KG1 (cell line): ENCODE data around the gene CPNE5.

ENCODE experiments used
- DNase-seq: peaks from one replicate; lab custom pipeline; 2025; lab: John Stamatoyannopoulos, UW

Gene CPNE5

DNA sequence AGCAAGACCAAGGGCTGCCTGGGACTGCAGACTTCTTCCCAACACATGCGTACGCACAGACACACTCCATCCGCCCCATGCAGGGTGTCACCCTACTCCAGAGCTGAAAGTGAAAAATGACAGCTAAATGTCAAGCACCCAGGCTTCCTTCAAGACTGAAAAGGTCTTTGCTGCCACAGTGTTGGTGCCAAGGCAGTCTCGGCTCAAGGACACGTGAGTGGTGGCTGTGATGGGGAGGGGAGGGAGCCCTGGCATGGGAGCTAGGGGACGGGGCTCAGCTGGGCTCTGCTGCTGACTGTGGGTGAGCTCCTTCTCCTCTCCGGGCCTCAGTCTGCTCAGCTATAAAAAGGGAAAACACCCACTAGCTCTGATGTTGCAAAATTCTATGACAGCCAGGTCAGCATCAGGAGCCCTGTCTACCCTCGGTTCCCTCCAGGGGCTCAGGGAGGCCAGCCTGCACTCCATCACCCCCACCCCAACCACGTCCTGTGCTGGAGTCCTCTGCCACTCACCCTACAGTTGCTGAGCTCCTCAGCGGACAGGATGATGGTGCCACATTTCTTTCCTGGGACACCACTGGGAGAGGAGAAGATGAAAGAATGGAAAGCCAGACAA is 47.6 kb downstream of the CPNE5 start:
- no peak for DNase-seq

DNA sequence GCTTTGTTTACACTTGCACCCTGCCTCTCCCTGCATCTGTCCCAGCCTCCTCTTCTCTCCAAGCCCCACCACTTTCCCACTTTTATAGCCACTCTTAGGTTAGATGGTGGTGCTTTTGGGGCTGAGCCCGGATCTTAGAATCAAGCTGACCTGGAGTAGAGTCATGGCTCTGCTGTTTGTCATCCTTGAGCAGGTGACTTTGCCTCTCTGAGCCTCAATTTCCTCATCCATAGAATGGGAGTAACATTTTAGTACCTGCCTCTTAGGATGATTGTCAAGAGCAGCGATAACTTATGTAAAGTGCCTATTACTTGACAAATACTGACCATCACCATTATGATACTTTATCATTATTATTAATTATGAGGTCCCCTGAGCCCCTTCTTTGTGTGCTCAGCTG is 48.2 kb downstream of the CPNE5 start:
- DNase-seq = no peak

DNA sequence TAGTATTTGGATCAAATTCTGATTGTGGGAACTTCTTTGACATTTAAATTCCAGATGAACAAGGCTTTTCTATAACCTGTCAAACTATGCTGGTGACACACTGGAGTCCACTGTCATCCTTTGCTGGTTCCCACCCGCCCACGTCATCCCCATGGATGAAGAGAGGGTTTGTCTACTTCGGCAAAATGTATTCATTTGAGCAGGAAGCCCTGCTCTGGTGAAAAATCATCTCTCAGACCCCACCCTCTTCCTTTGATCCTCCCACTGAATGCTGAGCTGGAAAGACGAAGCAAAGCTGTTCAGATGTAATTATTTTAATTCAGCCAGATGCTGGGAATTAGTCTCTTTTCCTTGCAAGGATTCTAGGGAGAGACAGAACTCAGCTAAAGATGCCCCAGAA is 50.5 kb downstream of the CPNE5 start:
- no peak for DNase-seq

DNA sequence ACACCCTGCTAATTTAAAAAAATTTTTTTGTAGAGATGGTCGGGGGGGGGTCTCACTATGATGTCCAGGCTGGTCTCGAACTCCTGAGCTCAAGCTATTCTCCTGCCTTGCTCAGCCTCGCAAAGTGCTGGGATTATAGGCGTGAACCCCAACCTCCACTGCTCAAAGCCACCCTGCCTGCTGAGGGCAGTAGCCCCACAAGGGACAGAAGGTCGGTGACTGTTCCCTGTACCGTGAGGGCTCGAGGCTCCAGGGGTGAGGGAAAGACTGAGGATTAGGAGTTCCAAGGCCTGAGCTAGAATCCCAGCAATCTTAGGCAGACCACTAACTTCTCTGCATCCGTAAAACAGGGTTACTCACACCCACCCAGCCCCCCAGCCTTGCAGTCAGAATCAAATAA is 51.1 kb downstream of the CPNE5 start:
- no peak for DNase-seq

DNA sequence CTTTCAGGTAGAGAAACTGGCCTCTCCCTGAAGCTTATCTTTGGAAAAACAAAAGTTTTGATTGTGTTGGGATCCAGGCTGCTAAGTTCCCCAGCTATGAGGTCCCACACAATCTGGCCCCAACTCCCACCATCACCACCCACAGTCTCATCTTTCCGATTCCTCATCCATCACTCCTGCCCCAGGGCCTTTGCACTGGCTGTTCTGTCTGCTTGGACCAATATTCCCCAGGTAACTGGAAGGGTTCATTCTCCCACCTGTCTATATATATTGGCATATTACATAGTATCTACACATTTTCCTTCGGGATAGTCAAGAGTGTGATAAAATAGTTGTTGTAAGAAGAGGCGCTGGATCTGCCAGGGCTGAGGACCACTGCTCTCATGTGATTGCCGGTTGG is 52.0 kb downstream of the CPNE5 start:
- DNase-seq = no peak

DNA sequence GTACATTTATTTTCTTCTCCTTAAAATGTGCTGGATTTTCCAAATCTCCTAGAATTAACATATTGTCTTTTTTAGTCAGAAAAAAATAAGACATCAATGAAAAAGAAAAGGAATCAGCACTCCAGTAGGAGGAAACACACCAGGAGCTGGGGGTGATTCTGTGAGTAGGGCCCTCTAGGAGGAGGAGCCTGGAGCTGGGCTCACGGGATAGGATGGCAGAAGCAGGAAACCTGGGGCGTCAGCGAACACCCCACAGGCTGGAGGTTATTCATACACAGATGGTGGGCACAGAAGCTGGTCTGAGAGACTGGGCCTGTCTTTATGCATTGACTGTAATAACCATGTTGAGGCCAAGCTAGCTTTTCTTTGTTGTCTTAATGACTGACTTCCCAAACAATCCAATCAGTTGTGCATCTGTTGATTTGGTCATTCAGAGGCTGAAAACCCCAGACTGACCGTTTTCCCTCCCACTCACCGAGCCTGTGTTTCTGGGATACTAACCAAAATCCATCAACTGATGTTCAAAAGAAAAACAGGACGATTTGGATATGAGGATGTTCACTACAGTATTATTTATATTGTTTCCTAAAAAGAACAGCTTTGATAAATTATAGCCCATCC is 53.1 kb downstream of the CPNE5 start:
- no peak for DNase-seq

DNA sequence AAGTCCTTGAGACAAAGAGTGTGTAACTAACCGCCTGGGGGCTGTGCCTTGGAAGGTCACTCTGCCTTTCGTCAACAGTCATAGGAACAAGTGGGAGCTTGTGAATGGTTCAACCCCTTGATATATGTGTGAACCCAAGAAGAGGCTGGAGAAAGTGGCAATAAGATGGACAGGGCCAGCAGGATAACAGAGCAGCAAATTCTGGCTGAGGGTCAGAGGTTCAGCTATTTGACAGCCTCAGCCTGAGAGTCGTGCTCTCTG is 54.9 kb downstream of the CPNE5 start:
- no peak for DNase-seq

DNA sequence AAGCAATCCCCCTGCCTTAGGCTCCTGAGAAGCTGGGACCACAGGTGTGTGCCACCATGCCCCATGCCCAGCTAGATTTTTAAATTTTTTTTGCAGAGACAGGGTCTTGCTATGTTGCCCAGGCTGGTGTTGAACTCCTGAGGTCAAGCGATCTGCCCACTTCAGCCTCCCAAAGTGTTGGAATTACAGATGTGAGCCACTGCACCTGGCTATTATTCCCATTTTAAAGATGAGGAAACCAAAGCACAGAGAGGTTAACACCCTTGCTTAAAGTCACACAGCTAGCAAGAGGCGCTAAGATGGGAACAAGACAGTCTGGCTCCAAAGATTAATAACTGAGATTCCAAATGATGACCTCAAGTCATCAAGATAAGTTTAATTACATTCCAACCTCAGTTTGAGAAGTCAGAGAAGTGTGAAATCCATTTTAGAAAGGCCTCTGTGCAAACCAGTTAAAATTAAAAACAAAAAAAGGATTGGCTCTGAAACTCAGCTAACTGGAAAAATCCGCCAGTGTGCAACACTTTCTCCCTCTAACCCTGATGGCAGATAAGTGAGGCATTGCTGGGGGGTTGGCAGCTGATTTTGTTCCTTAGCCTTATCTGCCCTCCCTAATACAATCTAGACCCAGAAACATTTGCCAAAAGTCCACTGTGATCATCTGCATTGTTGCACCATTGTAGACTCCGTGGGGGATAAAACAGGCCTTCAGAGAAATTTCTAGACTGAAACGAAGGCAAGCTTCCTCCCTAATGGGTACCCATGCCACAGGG is 55.5 kb downstream of the CPNE5 start:
- no peak for DNase-seq

DNA sequence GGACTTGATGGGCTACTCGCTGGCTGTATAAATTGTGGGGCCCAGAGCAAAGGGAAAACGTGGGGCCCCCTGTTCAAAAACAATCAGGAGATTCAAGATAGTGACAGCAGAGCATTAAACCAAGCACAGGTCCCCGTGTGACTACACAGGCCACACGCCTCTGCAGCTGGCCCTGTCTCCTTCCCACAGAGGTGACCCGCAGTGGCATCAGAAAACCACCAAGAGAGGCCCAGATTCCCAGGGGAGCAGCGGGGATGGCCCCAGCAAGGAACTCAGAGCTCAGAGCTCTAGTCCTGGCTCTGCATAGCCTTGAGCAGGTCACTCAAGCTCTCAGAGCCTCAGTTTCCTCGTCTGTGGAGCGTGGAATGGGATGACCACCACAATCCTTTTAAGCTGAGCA is 57.6 kb downstream of the CPNE5 start:
- no peak for DNase-seq

DNA sequence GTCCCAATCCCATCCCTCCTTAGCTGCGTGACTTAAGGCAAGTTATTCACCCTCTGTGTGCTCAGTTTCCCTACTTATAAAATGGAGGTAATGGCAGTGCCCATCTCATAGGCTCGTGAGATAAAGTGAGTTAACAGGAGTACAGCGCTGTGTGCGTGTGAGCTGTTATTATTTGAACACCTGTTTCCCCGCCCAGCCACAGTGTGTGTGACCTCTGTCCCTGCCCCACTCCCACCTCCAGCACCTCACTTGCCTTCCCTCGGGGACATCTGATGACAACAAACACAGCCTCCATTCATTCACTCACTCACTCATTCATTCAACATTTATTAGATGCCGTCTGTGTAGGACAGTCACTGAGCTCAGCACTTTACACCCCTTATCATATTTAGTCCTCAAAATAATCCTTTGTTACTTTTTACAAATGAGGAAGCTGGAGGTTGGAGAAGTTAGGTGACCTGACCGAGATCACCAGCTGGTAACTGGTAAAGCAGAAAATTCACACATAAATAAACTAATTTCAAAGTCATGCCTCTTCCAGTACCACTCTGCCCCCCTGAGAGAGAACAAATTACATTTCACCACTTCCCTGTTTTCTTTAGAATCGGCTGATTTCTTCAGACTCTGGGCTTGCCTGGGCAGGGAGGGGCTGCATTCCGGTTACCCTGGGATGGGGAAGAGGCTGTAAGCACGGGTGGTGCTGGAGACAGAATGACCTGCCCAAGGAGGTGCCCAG is 58.6 kb downstream of the CPNE5 start:
- no peak for DNase-seq

DNA sequence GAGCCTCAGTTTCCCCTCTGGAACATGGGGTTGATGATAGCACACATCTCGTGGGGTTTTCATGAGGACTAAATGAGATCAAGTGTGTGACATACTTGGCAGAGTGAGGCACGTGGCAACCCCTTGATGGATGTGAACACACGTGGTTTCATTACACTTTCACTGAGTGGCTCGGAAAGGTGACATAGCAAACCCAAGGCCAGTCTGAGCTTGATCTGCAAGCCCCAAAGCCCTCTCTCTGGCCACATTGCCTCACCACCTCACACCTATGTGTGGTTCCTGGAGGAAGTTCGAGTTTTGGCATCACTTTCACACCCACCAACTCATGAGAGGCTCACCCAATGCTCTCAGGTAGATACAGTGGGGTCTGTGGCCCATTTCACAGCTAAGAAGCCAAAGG is 60.0 kb downstream of the CPNE5 start:
- DNase-seq = no peak

DNA sequence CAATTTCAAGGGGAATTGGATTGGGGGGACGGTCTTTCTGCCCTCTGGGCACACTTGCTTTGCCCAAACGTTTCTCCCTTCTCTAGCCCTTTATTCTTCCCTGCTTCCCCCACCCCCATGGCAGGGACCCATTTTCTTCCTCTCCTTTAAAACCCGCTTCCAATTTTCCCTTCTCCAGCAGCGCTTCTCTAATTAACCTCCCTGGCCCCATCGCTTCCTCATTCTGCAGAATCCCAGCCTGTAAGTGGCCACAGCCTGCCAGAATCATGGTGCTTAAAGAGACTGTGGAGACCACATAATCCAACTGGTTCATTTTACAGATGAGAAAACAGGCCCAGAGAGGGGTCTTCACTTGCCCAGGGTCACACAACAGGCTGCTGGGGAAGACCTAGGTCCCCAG is 61.4 kb downstream of the CPNE5 start:
- no peak for DNase-seq

DNA sequence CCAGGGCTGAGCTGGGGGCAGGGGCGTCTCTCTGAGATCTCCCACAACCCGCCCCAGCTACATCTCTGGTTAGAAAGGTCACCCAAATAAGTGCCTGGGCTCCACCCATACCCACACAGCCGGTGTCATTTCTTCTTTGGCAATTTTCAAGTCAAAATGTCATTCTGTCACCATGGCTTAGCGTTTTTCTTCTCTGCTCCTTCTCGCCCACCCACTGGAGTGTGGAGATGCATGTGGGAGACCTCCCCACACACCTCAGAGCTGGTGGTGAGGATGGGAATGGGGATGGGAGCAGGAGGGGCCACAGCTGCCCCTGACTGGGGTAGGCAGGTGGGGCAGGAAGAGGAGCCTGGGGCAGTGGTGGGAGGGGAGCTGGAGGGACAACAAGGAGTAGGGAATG is 63.1 kb downstream of the CPNE5 start:
- no peak for DNase-seq

DNA sequence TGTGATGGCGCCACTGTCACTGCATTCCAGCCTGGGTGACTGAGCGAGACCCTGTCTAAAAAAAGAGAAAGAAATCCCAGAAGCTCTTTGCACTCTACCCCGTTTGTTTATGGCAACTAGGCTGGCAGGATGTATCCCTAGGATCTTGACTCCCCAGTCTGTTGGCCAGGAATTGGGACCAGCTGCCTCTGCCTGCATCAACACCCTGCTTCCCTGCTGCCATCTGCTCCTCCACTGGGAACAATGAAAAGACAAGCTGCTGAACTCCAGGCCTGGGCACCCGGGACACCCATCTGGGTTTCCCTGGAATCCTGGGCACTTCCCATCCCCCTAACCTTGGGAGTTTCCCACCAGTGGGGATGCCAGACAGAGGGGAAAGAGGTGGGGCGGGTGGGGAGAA is 64.9 kb downstream of the CPNE5 start:
- DNase-seq = no peak

DNA sequence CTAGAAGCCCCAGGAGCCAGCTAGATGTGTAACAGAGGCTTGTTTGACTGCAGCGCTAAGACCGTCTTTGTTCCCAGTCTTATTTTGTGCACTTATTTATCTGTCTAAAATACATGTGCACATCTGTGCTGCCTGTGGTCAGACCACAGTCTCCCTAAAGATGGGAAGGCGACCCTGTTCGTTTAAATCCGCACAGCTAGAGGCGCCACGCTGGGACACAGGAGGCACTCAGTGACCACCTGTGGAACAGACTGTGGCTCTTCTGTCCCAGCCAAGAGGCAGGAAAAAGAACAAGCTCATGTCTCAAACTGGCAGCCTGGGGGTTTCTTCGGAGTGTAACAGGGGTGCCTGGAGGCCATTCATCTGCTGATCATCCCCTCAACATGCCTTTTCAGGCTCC is 66.8 kb downstream of the CPNE5 start:
- no peak for DNase-seq

DNA sequence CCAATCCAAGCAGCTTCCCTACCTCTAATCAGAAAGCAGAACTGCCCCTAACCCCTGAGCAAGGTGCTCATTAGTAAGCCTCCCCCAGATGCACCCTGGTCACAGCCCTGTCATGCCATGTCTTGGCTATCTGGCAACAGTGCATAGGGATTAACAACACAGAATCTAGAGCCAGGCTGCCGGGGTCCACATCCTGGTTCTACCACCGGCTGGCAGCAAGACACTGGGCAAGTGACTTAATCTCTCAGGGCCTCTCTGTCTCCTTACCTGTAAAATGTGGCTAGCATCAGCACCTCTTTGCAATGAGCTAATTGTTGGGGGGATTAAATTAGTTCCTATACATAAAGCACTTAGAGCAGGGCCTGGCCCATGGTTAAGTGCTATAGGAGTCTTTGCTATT is 68.1 kb downstream of the CPNE5 start:
- DNase-seq = no peak

DNA sequence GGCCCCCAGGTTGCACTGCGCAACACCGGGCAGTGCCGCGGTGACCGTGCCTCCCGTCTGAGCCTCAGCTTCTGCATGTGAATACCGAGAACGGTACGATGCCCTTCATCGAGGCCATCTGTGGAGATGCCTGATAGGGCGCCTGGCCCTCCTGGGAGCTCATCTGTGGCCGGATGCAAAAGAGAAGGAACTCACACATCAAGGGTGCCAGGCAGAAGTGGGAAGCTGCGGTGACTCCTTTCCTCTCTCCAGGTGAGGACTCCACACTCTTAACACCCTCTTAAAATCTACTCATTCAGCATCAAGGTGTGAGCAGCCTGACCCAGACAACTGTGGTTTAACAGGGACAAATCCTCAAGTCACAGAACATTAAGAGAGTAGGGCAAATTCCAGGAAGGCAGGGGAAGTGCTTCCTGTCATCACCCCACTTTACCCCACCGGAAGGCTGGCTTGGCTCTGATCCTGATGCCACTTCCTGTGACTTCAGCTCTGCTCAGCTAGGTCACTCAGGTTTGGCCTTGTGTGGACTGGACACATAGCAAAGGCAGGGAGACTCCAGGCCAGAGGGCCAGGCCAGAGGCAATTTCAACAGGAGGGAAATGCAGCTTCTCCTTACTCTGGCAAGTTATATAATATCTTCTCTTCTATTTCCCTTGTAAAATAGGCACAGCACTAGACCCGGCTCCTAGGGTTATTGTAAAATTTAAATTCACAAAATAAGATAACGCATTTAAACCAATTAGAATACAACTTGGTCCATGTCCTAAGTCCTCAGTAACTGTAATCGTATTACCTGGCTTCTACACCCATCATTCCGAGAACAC is 69.4 kb downstream of the CPNE5 start:
- DNase-seq = peak; percentile 26

DNA sequence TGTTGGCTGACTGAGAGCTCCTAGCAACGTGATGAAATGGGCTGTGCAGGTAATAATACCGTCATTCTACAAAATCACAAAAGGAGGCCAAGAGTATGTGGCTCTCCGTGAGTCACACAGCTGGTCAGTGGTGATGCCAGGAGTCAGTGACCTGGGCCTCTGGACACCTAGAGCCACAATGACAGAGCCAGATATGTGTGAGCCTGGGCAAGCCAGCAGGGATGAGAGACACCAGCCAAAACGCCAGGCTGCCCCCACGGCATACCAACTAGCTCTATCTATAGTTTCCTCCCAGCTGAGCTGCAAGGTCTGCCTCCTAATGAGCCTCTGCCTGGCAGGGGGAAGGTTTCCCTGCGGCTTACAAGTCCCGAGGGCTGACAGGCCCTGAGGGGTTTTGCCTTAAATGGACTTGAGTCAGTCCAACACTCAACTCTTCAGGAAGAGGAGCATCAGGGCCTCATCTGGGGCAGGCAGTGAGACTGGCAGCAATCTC is 70.0 kb downstream of the CPNE5 start:
- no peak for DNase-seq

DNA sequence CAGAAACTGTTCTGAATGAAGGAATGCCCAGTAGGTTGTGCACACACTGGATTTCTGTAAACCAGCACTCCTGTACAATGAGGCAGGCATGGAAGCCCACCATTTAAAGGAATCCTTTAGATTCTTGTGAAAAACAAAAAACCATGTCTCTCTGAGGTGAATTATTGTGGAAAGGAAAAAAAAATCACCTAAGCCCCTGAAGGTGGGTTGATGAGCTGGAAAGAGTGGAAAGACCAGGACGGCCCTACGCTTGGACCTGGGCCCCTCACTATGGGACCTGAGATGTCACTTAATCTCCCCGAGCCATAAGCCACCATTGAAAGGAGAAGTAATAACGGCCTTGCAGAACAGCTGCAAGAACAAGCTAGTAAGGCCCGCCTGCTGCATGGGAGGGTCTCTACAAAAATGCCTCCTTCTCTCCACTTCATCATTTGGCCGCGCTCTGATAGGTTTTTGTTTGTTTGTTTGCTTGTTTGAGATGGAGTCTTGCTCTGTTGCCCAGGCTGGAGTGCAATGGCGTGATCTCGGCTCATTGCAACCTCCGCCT is 72.8 kb downstream of the CPNE5 start:
- no peak for DNase-seq

DNA sequence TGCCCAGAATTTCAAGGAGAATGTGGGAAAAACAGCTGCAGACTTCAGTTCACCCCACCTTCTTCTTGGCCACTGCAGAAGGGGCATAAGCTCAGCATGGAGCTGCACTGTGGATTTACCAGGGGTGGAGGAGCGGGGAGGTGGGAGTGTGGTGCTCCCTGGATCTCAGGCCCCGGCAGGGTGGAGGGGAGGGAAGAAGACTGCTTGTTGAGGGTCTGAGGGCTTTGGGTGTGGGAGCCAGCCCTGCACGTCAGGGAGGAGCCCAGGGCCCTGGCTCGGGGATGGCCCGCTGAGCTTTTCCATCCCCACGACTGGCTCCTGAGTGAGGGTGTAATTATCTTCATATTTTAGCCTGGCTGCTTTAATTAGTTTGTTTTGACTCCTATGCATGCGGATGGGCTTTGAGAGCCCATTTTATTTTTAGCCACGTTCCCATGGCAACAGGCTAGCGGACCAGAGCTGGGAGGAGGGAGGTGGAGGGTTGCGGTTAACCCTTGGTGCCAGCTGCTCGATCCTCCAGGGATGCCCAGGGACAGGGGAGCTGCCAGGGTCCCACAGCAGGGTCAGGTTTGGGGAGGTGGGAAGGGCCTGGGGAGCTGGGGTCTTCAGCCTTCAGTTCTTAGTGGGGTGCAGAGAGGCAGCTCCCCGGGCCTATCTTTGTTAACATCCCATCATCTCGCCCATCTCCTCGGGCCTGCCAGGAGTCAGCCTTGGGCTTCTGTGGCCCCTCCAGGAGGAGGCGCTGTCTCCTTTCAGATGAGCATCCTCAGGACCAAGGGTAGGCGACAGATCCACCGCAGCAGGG is 73.4 kb downstream of the CPNE5 start:
- peak; percentile 79 for DNase-seq

DNA sequence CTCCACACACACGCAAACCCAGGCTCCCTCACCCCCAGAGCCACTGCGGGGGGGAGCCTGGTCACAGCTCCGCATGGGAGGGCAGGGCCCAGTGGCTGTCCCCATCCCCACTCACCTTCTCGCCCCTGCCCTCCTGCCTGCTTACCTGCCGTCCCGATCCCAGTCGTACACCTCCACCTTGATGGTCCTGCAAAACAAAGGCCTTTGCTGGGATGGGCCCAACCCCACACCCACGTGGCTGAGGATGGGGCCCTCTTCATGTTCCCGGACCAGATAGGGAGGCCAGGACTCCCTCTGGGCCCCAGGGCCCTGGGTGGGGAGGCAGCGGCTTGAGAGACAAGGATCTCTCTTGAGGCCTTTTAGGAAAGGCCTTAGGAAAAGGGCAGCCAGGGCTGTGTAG is 74.1 kb downstream of the CPNE5 start:
- DNase-seq = no peak
